DND-41 (cell line): ENCODE data around the gene ZNF383.

ENCODE experiments used
- ATAC-seq: fragments of 200-7000 bp; cut with Tn5 transposase; 3 replicates; pipeline ENCODE4 v1.9.1; 2021; ENCODE audit warnings: low read depth; ENCODE audit not compliant: insufficient read depth
- DNase-seq: peaks from one replicate; pipeline ENCODE4 v3.0.0-alpha.2; 2020
- H2AFZ ChIP-seq: 2 replicates; pipeline ENCODE4 v1.6.0; 2012; ENCODE audit warnings: low read depth, low read length
- H3K27ac ChIP-seq: 2 replicates; pipeline ENCODE4 v1.5.1; 2012; ENCODE audit warnings: low read length, inconsistent platforms
- H3K27me3 ChIP-seq: fragments of 200-600 bp; sonication (generic); 2 replicates; pipeline ENCODE4 v1.6.0; 2012; ENCODE audit warnings: low read length, mild to moderate bottlenecking, inconsistent platforms; ENCODE audit not compliant: insufficient read depth, poor library complexity
- H3K36me3 ChIP-seq: 2 replicates; pipeline ENCODE4 v1.5.1; 2012; ENCODE audit warnings: low read length, inconsistent platforms; ENCODE audit not compliant: insufficient read depth
- H3K4me1 ChIP-seq: 2 replicates; pipeline ENCODE4 v1.5.1; 2012; ENCODE audit warnings: mild to moderate bottlenecking, low read length; ENCODE audit not compliant: insufficient read depth
- H3K4me2 ChIP-seq: 2 replicates; pipeline ENCODE4 v1.6.0; 2012; ENCODE audit warnings: mild to moderate bottlenecking, moderate library complexity, low read length, inconsistent platforms; ENCODE audit not compliant: insufficient read depth
- H3K4me3 ChIP-seq, 2 experiments: fragments of 200-600 bp in 1 of 2; shearing (Covaris generic) in 1 of 2; 2 replicates each; pipeline ENCODE4 v1.5.1; 2012 to 2016; ENCODE audit warnings: inconsistent platforms in 2 of 2, low read length in 2 of 2, mild to moderate bottlenecking in 2 of 2, low read depth in 1 of 2, moderate library complexity in 1 of 2
- H3K79me2 ChIP-seq: 2 replicates; pipeline ENCODE4 v1.6.0; 2012; ENCODE audit warnings: low read length, inconsistent platforms; ENCODE audit not compliant: insufficient read depth
- H3K9ac ChIP-seq: 2 replicates; pipeline ENCODE4 v1.6.0; 2012; ENCODE audit warnings: low read depth, mild to moderate bottlenecking, inconsistent platforms, low read length, moderate library complexity
- H3K9me3 ChIP-seq: 2 replicates; pipeline ENCODE4 v1.5.1; 2012; ENCODE audit warnings: low read length, moderate library complexity, mild to moderate bottlenecking, inconsistent platforms; ENCODE audit not compliant: insufficient read depth, severe bottlenecking
- H4K20me1 ChIP-seq: 2 replicates; pipeline ENCODE4 v1.6.0; 2012; ENCODE audit warnings: low read length; ENCODE audit not compliant: insufficient read depth
- EZH2 ChIP-seq: IDR thresholded peaks from 3 replicates; pipeline ENCODE4 v1.6.1; 2012; ENCODE audit warnings: borderline replicate concordance, low read depth, mild to moderate bottlenecking, moderate library complexity, low read length, inconsistent platforms; ENCODE audit not compliant: severe bottlenecking
- TF ChIP-seq, protein P1 (sequence below): IDR thresholded peaks from 2 replicates; pipeline ENCODE4 v1.5.1; 2012; ENCODE audit warnings: borderline replicate concordance, low read length, moderate library complexity, mild to moderate bottlenecking; ENCODE audit not compliant: poor library complexity, severe bottlenecking; ENCODE audit errors: extremely low read depth

Gene ZNF383

GRCh38 chr19:37197768-37198167 lies 20.2 kb upstream of the ZNF383 start:
- no peak overlapping the region for H3K9ac ChIP-seq
- no peak overlapping the region for H3K27ac ChIP-seq
- no peaks in the 10 kb centered on the region for H3K79me2 ChIP-seq
- H3K9me3 ChIP-seq = no peaks in the 10 kb centered on the region
- H3K4me1 ChIP-seq = no peaks in the 10 kb centered on the region
- no peak for TF ChIP-seq EZH2
- TF ChIP-seq, protein P1, sequence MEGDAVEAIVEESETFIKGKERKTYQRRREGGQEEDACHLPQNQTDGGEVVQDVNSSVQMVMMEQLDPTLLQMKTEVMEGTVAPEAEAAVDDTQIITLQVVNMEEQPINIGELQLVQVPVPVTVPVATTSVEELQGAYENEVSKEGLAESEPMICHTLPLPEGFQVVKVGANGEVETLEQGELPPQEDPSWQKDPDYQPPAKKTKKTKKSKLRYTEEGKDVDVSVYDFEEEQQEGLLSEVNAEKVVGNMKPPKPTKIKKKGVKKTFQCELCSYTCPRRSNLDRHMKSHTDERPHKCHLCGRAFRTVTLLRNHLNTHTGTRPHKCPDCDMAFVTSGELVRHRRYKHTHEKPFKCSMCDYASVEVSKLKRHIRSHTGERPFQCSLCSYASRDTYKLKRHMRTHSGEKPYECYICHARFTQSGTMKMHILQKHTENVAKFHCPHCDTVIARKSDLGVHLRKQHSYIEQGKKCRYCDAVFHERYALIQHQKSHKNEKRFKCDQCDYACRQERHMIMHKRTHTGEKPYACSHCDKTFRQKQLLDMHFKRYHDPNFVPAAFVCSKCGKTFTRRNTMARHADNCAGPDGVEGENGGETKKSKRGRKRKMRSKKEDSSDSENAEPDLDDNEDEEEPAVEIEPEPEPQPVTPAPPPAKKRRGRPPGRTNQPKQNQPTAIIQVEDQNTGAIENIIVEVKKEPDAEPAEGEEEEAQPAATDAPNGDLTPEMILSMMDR = no peak
- no peak for ATAC-seq
- H3K27me3 ChIP-seq = no peaks in the 10 kb centered on the region
- no peak overlapping the region for H2AFZ ChIP-seq
- no peaks in the 10 kb centered on the region for H4K20me1 ChIP-seq
- H3K4me2 ChIP-seq = no peak overlapping the region
- no peak for DNase-seq
- H3K36me3 ChIP-seq = peaks cover 37% of the 10 kb centered on the region
- H3K4me3 ChIP-seq = no peak overlapping the region

GRCh38 chr19:37217480-37217774 lies 587 bp upstream of the ZNF383 start:
- DNase-seq (no peak), ATAC-seq (peak; percentile 8)
- H3K27ac ChIP-seq = peak overlapping the region; percentile 99
- TF ChIP-seq, protein P1 = no peak
- TF ChIP-seq EZH2 = no peak
- peaks cover 32% of the 10 kb centered on the region for H3K4me1 ChIP-seq
- no peaks in the 10 kb centered on the region for H3K9me3 ChIP-seq
- H3K4me3 ChIP-seq = peak overlapping the region; percentile 34 to 68
- H3K9ac ChIP-seq = peak overlapping the region; percentile 74
- peaks cover 43% of the 10 kb centered on the region for H3K79me2 ChIP-seq
- H3K4me2 ChIP-seq = peak overlapping the region; percentile 85
- no peaks in the 10 kb centered on the region for H4K20me1 ChIP-seq
- H2AFZ ChIP-seq = peak overlapping the region; percentile 97
- no peaks in the 10 kb centered on the region for H3K27me3 ChIP-seq
- peaks cover 19% of the 10 kb centered on the region for H3K36me3 ChIP-seq

GRCh38 chr19:37218592-37218935 lies 550 bp downstream of the ZNF383 start:
- H3K9me3 ChIP-seq = no peaks in the 10 kb centered on the region
- H3K4me3 ChIP-seq = peak overlapping the region; percentile 34 to 68
- DNase-seq = no peak
- ATAC-seq = no peak
- no peaks in the 10 kb centered on the region for H4K20me1 ChIP-seq
- H3K27ac ChIP-seq = peak overlapping the region; percentile 99
- H3K4me2 ChIP-seq = peak overlapping the region; percentile 85
- peaks cover 19% of the 10 kb centered on the region for H3K36me3 ChIP-seq
- TF ChIP-seq, protein P1 = no peak
- TF ChIP-seq EZH2 = no peak
- peak overlapping the region; percentile 97 for H2AFZ ChIP-seq
- H3K9ac ChIP-seq = peak overlapping the region; percentile 74
- peaks cover 52% of the 10 kb centered on the region for H3K79me2 ChIP-seq
- peaks cover 32% of the 10 kb centered on the region for H3K4me1 ChIP-seq
- H3K27me3 ChIP-seq = no peaks in the 10 kb centered on the region

GRCh38 chr19:37220383-37220782 lies 2.4 kb downstream of the ZNF383 start:
- H3K36me3 ChIP-seq = peaks cover 31% of the 10 kb centered on the region
- no peak overlapping the region for H3K4me3 ChIP-seq
- H3K27me3 ChIP-seq = no peaks in the 10 kb centered on the region
- H2AFZ ChIP-seq = no peak overlapping the region
- TF ChIP-seq EZH2 = no peak
- TF ChIP-seq, protein P1 = no peak
- no peak for ATAC-seq
- H4K20me1 ChIP-seq = no peaks in the 10 kb centered on the region
- peaks cover 52% of the 10 kb centered on the region for H3K79me2 ChIP-seq
- peak overlapping the region; percentile 85; the same call in 1 of the 2 replicates for H3K4me2 ChIP-seq
- peaks cover 32% of the 10 kb centered on the region for H3K4me1 ChIP-seq
- DNase-seq = no peak
- no peak overlapping the region for H3K27ac ChIP-seq
- H3K9ac ChIP-seq = no peak overlapping the region
- no peaks in the 10 kb centered on the region for H3K9me3 ChIP-seq
